ENCODE results near the gene ITGAD. TPM values are rescaled to one million over a fixed set of nuclear protein-coding genes. Genes with fewer than 3 reads are reported as not detected.

ITGAD gene
- total RNA-seq, 4 donors from 2014 or later = 0.27 TPM; not detected in 3

DNA sequence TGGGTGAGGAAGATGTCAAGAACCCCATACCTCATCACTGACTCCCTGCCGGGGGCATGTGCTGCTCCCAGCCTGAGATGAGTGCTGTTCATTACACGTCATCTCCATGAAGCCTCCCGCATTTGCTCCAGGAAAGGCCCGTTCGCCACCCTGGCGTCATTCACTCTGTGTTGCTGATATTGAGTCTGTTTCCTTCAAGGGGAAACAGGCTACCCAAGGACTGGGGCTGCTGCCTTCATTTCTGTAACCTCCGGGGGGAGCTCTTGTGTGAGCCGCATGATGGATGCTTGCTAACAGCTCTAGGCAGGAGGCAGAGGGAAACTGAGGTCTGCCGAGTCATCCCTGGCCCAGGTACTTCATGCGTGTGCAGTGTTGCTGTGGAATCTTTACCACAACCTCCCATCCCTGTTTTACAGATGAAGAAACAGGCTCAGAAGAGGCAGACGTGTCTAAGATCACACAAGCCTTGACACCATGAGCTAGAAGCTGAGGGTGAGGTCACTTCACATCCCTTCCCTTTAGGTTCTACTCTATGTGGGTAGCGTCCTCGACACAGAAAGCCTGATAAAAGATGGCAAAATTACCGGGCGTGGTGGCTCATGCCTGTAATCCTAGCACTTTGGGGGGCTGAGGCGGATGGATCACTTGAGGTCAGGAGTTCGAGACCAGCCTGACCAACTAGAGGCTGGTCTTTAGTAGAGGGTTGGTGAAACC, 62.6 kb downstream of the ITGAD start:
- H3K27me3 ChIP-seq = no peaks in the 10 kb centered on the region
- ATAC-seq = no peak
- TF ChIP-seq POLR2A (IDR thresholded peaks at IDR 0.05) (no peak), POLR2AphosphoS5 (IDR thresholded peaks at IDR 0.05) (no peak)
- TF ChIP-seq, protein P1, sequence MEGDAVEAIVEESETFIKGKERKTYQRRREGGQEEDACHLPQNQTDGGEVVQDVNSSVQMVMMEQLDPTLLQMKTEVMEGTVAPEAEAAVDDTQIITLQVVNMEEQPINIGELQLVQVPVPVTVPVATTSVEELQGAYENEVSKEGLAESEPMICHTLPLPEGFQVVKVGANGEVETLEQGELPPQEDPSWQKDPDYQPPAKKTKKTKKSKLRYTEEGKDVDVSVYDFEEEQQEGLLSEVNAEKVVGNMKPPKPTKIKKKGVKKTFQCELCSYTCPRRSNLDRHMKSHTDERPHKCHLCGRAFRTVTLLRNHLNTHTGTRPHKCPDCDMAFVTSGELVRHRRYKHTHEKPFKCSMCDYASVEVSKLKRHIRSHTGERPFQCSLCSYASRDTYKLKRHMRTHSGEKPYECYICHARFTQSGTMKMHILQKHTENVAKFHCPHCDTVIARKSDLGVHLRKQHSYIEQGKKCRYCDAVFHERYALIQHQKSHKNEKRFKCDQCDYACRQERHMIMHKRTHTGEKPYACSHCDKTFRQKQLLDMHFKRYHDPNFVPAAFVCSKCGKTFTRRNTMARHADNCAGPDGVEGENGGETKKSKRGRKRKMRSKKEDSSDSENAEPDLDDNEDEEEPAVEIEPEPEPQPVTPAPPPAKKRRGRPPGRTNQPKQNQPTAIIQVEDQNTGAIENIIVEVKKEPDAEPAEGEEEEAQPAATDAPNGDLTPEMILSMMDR (IDR thresholded peaks at IDR 0.05) = no peak
- H3K4me3 ChIP-seq = no peak overlapping the region
- WGBS, 2 donors (ENCODE audit: low coverage in 1 of 2) = 49% methylated on average over 7 of the region's 17 CpGs; no CpG with 5 or more reads in 1 of the 2 donors
- H3K27ac ChIP-seq = peak overlapping the region in 3 of 4 donors; percentile 11 to 92 (median 40)
- H3K36me3 ChIP-seq = peaks cover 0 to 6% of the 10 kb centered on the region in 2 donors
- no peaks in the 10 kb centered on the region for H3K9me3 ChIP-seq
- peaks cover 0 to 85% (median 65%) of the 10 kb centered on the region in 3 donors for H3K4me1 ChIP-seq

DNA sequence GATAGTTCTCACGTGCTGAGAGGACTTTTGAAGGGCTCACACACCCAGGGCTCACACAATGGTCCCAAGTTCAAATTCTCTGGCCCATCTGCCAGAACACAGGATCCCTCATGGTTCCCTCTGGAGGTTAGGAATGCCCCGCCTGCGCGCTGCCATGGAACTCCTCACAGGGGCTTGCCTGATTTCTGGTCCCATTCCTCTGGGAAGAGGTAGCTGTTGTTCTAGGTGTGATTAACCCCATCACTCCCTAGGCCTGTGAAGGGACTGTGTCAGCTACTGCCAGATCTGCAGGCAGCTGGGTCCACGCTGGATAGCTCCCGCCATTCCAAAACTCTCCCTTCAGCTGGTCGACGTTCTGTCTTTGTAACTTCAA, 63.8 kb downstream of the ITGAD start:
- 33 to 74% methylated on average over 1 to 8 of the region's 8 CpGs for WGBS, 2 donors (ENCODE audit: low coverage in 1 of 2)
- ATAC-seq = no peak
- TF ChIP-seq POLR2AphosphoS5 (IDR thresholded peaks at IDR 0.05) (no peak), POLR2A (IDR thresholded peaks at IDR 0.05) (no peak), EP300 (IDR thresholded peaks at IDR 0.05) (no peak)
- TF ChIP-seq, protein P1 (IDR thresholded peaks at IDR 0.05) = no peak
- Histone ChIP-seq H3K4me1 (peaks cover 0 to 81% (median 60%) of the 10 kb centered on the region in 3 donors), H3K36me3 (peaks cover 0 to 12% of the 10 kb centered on the region in 2 donors), H3K4me3 (no peak overlapping the region), H3K27ac (peak overlapping the region in 3 of 4 donors; percentile 92 to 100 (median 98)), H3K9me3 (no peaks in the 10 kb centered on the region), H3K27me3 (no peaks in the 10 kb centered on the region)

DNA sequence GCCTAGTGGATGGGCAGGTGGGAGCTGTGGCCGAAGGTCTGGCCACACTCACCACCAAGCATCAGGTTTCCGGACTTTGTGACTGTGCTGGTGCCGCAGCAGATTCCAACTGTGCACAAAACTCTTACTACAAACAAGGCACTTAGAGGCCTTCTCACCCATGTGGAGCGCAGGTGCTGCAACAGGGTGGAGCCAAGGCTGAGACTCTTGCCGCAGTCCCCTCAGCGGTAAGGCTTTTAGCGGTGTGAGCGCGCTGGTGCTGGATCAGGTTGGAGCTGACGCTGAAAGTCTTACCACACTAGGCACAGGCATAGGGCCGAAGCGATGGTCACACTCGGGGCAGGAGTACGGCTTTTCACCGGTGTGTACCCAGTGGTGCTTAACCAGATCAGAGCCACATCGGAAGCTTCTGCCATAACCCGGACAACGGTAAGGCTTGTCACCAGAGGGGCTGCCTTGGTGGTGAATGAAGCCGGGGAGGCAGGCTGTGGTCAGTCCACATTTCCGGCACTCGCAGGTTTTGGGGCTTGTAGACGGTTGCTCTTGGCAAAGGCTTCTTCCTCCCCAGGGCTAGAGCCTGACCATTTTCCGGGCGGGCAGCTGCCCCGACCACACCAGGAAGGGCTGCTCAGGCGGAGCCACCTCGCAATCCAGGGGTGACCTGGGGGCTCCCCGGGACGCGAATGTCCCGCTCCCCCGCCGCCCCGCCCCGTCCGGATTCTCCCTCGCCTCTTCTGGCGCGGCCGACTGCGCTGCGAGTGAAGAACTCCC, 65.1 kb downstream of the ITGAD start:
- Histone ChIP-seq H3K9me3 (no peaks in the 10 kb centered on the region), H3K4me3 (peak overlapping the region; percentile 66 to 67), H3K27me3 (no peaks in the 10 kb centered on the region), H3K36me3 (peaks cover 0 to 25% of the 10 kb centered on the region in 2 donors), H3K27ac (peak overlapping the region; percentile 84 to 100 (median 95)), H3K4me1 (peaks cover 0 to 68% (median 47%) of the 10 kb centered on the region in 3 donors)
- no CpG with 5 or more reads among the region's 42 CpGs for WGBS, 2 donors (ENCODE audit: low coverage in 1 of 2)
- ATAC-seq = no peak
- TF ChIP-seq, protein P1 (IDR thresholded peaks at IDR 0.05) = peak in 3 of 4 experiments; percentile 12 to 36 (median 23)
- peak; percentile 26 for TF ChIP-seq POLR2AphosphoS5 (IDR thresholded peaks at IDR 0.05)
- no peak for TF ChIP-seq EP300 (IDR thresholded peaks at IDR 0.05)

DNA sequence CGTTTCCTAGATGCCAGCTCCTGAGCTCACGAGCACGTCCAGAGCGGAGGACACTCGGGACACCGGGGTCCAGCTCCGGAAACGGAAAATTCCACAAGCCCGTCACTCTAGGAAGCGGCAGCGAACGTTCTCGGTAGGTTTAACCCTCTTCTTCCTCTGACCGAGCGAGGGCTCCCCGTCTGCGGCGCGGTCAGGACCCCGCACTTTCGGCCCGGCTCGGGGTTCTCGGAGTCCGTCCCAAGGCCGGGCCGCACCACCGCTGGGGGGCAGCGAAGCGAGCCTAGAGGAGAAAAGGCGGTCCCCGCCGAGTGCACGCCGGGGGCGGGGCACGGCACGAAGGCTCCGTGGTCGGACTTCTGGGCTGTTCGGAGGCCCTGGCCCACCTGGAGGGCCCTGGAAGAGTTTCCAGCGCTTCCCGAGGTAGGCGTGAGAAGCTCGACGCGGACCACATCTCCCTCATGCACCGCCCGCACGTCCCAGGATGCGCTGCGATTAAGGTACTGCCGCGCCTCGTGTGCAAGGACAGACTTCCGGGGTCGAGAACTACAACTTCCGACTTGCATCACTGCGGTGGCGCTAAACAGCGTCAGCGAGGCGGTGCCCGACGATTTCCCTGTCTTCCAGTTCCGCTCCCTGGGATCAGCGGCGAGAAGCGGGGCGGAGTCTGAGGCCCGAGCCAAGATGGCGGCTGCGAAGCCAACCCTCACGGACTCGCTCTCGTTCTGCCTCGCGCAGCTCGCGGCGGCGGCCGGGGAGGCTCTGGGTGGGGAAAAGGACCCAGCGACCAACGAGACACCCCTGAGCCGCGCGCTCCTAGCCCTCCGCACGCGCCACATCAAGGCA, 65.9 kb downstream of the ITGAD start, which contains the start of gene ARMC5:
ARMC5 (plus strand) TSS at position 658 of the 843 bp plus-strand sequence; CDS start at position 682, 24 bp downstream.
- peaks cover 0 to 60% (median 39%) of the 10 kb centered on the region in 3 donors for H3K4me1 ChIP-seq
- peak within 1 kb of the TSS; percentile 66 to 67 for H3K4me3 ChIP-seq
- H3K9me3 ChIP-seq = no peaks in the 10 kb centered on the region
- no peaks in the 10 kb centered on the region for H3K27me3 ChIP-seq
- peak within 1 kb of the TSS; percentile 84 to 100 (median 95) for H3K27ac ChIP-seq
- TF ChIP-seq EP300 (IDR thresholded peaks at IDR 0.05) = peak; percentile 29
- TF ChIP-seq, protein P1 (IDR thresholded peaks at IDR 0.05) = peak in 3 of 4 experiments; percentile 59 to 87 (median 65)
- TF ChIP-seq POLR2AphosphoS5 (IDR thresholded peaks at IDR 0.05) = peak; percentile 86
- TF ChIP-seq POLR2A (IDR thresholded peaks at IDR 0.05) = peak; percentile 79 to 82
- H3K36me3 ChIP-seq = peaks cover 0 to 33% of the 10 kb centered on the region in 2 donors
- peak; percentile 91 for ATAC-seq
- 0% methylated on average over 4 to 10 of the region's 91 CpGs for WGBS, 2 donors (ENCODE audit: low coverage in 1 of 2)

Data from gastroesophageal sphincter (tissue), 4 donors.